ENCODE measurements around the gene ZNF687. TPM values are rescaled to one million over a fixed set of nuclear protein-coding genes. Genes with fewer than 3 reads are reported as not detected.

ZNF687 gene
- total RNA-seq, 3 donors from 2014 or later (not counting 1 experiment from before 2014, with no cell fraction given): 48.1 to 52.2 (median 48.6) TPM

- H3K36me3 Mint-ChIP-seq: no peaks in the 10 kb centered on the region
- peaks cover 30 to 42% of the 10 kb centered on the region in 2 donors for H3K4me1 Mint-ChIP-seq
- Histone ChIP-seq H3K4me3 (ENCODE audit: low read length) (peak within 1 kb of the TSS; percentile 74), H3K36me3 (ENCODE audit: control insufficient read depth, insufficient read depth, low read length) (peaks cover 6% of the 10 kb centered on the region), H3K27me3 (ENCODE audit: control insufficient read depth, insufficient read depth, low read length) (no peaks in the 10 kb centered on the region), H3K9me3 (ENCODE audit: control insufficient read depth, insufficient read depth, low read length) (no peaks in the 10 kb centered on the region), H3K27ac (ENCODE audit: low read length) (peak within 1 kb of the TSS; percentile 94), H3K4me1 (ENCODE audit: control insufficient read depth, insufficient read depth, low read length) (peaks cover 20% of the 10 kb centered on the region)
- intact Hi-C loops (cut with micrococcal nuclease): loop anchor here (1.0 kb wide), 3 partner anchors 20 to 72 kb away; partner anchors contain the start of genes PSMB4, RFX5 and ZNF687
- DNase-seq (peak; percentile 79 to 97), ATAC-seq (peak; percentile 90 to 97 (median 92))
- H3K4me3 Mint-ChIP-seq: peak within 1 kb of the TSS; percentile 95
- under 1% methylated on average over 40 of the region's 40 CpGs for WGBS (ENCODE audit: insufficient coverage)
- no peak for TF ChIP-seq CTCF (IDR thresholded peaks at IDR 0.05)
- no peaks in the 10 kb centered on the region for H3K27me3 Mint-ChIP-seq (ENCODE audit: low read depth in 2 of 2)
- H3K27ac Mint-ChIP-seq: peak within 1 kb of the TSS; percentile 95 to 97
- no peaks in the 10 kb centered on the region for H3K9me3 Mint-ChIP-seq
Observed at GRCh38 chr1:151327223-151327902, 45.3 kb downstream of the ZNF687 start, which contains the start of gene PI4KB. Gene PI4KB, minus strand, starts transcription at chr1:151327416. Its CDS starts 10,935 bp downstream, at chr1:151316481.

- ATAC-seq (peak; percentile 8 to 12 (median 11)), DNase-seq (no peak)
- Histone ChIP-seq H3K4me3 (ENCODE audit: low read length) (peak overlapping the region; percentile 74), H3K27me3 (ENCODE audit: control insufficient read depth, insufficient read depth, low read length) (no peaks in the 10 kb centered on the region), H3K27ac (ENCODE audit: low read length) (peak overlapping the region; percentile 94), H3K9me3 (ENCODE audit: control insufficient read depth, insufficient read depth, low read length) (no peaks in the 10 kb centered on the region), H3K36me3 (ENCODE audit: control insufficient read depth, insufficient read depth, low read length) (peaks cover 6% of the 10 kb centered on the region), H3K4me1 (ENCODE audit: control insufficient read depth, insufficient read depth, low read length) (peaks cover 20% of the 10 kb centered on the region)
- WGBS (ENCODE audit: insufficient coverage): 29% methylated on average over 32 of the region's 34 CpGs
- Mint-ChIP-seq H3K9me3 (no peaks in the 10 kb centered on the region), H3K4me3 (peak overlapping the region; percentile 95), H3K4me1 (peaks cover 25 to 37% of the 10 kb centered on the region in 2 donors), H3K27me3 (ENCODE audit: low read depth in 2 of 2) (no peaks in the 10 kb centered on the region), H3K27ac (peak overlapping the region; percentile 95 to 97), H3K36me3 (no peaks in the 10 kb centered on the region)
- intact Hi-C loops (cut with micrococcal nuclease): loop anchor here (1.0 kb wide), 3 partner anchors 19 to 71 kb away; partner anchors contain the start of genes PSMB4, RFX5 and ZNF687
- no peak for TF ChIP-seq CTCF (IDR thresholded peaks at IDR 0.05)
Observed at GRCh38 chr1:151327903-151328674, 46.0 kb downstream of the ZNF687 start.

GRCh38 chr1:151334822-151335221, 52.7 kb downstream of the ZNF687 start:
- H3K9me3 Mint-ChIP-seq: no peaks in the 10 kb centered on the region
- WGBS (ENCODE audit: insufficient coverage): 95% methylated on average over 3 of the region's 5 CpGs
- H3K4me1 ChIP-seq (ENCODE audit: control insufficient read depth, insufficient read depth, low read length): no peaks in the 10 kb centered on the region
- intact Hi-C loops (cut with micrococcal nuclease): no loop called here
- no peak overlapping the region for H3K4me3 Mint-ChIP-seq
- H3K27me3 ChIP-seq (ENCODE audit: control insufficient read depth, insufficient read depth, low read length): no peaks in the 10 kb centered on the region
- no peaks in the 10 kb centered on the region for H3K9me3 ChIP-seq (ENCODE audit: control insufficient read depth, insufficient read depth, low read length)
- H3K4me3 ChIP-seq (ENCODE audit: low read length): no peak overlapping the region
- no peak for TF ChIP-seq CTCF (IDR thresholded peaks at IDR 0.05)
- no peak overlapping the region for H3K27ac ChIP-seq (ENCODE audit: low read length)
- DNase-seq (no peak), ATAC-seq (no peak)
- no peak overlapping the region for H3K27ac Mint-ChIP-seq
- H3K36me3 Mint-ChIP-seq: no peaks in the 10 kb centered on the region
- H3K27me3 Mint-ChIP-seq (ENCODE audit: low read depth in 2 of 2): no peaks in the 10 kb centered on the region
- H3K36me3 ChIP-seq (ENCODE audit: control insufficient read depth, insufficient read depth, low read length): no peaks in the 10 kb centered on the region
- peaks cover 0 to 1% of the 10 kb centered on the region in 2 donors for H3K4me1 Mint-ChIP-seq

Measured in natural killer cell (primary cell).